ENCODE measurements around the gene MOAP1. TPM values are rescaled to one million over a fixed set of nuclear protein-coding genes. Genes with fewer than 3 reads are reported as not detected.
A peak's percentile ranks its signal among the peaks of the same experiment; 100 is the strongest.
"Not testable (repeated sequence)": the region's sequence is repeated elsewhere in the genome, so short reads cannot be mapped to it uniquely, and the experiment has no call there.

MOAP1 gene
- polyA plus RNA-seq, 3 donors from 2014 or later: 68.0 to 124 (median 90.4) TPM

- no peak overlapping the region for H3K27ac Mint-ChIP-seq
These were observed 34.2 kb downstream of the MOAP1 start for GRCh38 chr14:93150227-93151208.

GRCh38 chr14:93148979-93149378 is 35.7 kb downstream of the MOAP1 start:
- no peaks in the 10 kb centered on the region for H3K9me3 Mint-ChIP-seq
- H3K36me3 Mint-ChIP-seq: no peaks in the 10 kb centered on the region
- peaks cover 0 to 2% (median 2%) of the 10 kb centered on the region in 3 donors for H3K27me3 Mint-ChIP-seq (ENCODE audit: low read depth in 3 of 3)
- H3K27ac Mint-ChIP-seq: no peak overlapping the region
- DNase-seq: no peak
- H3K4me1 Mint-ChIP-seq: no peaks in the 10 kb centered on the region
- H3K4me3 Mint-ChIP-seq: no peak overlapping the region

More at GRCh38 chr14:93150227-93151208, 34.2 kb downstream of the MOAP1 start:
- H3K36me3 Mint-ChIP-seq: no peaks in the 10 kb centered on the region
- H3K9me3 Mint-ChIP-seq: no peaks in the 10 kb centered on the region
- DNase-seq: no peak
- no peak overlapping the region for H3K4me3 Mint-ChIP-seq
- peaks cover 0 to 2% (median 2%) of the 10 kb centered on the region in 3 donors for H3K27me3 Mint-ChIP-seq (ENCODE audit: low read depth in 3 of 3)
- no peaks in the 10 kb centered on the region for H3K4me1 Mint-ChIP-seq

DNA sequence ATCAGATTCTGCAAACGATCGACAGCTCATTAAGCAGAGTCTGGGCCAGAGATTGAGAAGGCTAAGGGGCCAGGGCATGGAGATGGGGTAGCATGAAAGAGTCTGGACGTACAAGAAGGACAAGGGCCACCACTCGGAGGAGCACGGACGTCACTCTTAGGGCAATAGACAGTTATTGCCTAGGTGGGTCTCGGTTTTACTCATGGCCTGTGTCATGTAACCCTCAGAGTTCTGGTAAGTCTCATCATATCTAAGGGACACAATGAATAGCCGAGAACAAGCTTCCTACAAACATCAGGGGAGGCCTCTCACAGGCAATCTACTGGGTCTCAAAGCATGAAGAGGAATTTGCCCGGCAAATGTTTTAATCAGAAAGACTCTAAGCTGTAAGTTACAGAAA is 38.6 kb downstream of the MOAP1 start:
- H3K27ac Mint-ChIP-seq: no peak overlapping the region

DNA sequence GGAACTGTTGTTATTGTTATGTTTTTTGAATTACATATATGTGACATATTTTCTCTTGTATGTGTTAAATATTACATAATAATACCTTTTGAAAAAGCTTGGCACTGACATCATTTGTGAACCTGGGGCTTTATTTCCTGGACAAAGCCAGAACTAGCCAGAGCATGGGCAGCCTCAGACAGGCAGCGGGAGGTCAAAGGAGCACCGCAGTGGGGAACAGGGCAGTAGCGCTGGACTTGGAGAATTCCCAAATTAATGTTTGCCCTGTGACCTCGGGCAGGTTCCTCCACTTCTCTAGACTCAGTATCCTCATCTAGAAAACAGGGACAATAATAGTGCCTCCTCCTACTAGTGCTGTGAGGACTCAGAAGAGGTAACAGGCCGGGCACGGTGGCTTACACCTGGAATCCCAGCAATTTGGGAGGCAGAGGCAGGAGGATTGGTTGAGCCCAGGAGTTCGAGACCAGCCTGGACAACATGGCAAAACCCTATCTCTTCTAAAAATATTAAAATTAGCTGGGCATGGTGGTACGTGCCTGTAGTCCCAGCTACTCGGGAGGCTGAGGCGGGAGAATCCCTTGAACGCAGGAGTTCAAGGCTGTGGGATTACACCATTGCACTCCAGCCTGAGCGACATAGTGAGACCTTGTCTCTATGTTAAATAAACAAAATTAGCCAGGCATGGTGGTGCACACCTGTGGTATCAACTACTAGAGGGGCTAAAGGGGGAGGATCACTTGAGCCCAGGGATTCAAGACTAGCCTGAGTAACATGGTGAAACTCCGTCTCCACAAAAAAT is 41.6 kb downstream of the MOAP1 start:
- Mint-ChIP-seq H3K27me3 (ENCODE audit: low read depth in 3 of 3) (peaks cover 2 to 8% (median 2%) of the 10 kb centered on the region in 3 donors), H3K4me3 (no peak overlapping the region), H3K9me3 (no peaks in the 10 kb centered on the region), H3K36me3 (no peaks in the 10 kb centered on the region), H3K4me1 (peaks cover 2 to 6% of the 10 kb centered on the region in 2 donors), H3K27ac (no peak overlapping the region)
- no peak for DNase-seq

More for the DNA sequence above, 38.6 kb downstream of the MOAP1 start:
- no peak for DNase-seq
- H3K4me3 Mint-ChIP-seq: no peak overlapping the region
- H3K4me1 Mint-ChIP-seq: no peaks in the 10 kb centered on the region
- H3K36me3 Mint-ChIP-seq: no peaks in the 10 kb centered on the region
- peaks cover 2% of the 10 kb centered on the region in 3 donors for H3K27me3 Mint-ChIP-seq (ENCODE audit: low read depth in 3 of 3)
- H3K9me3 Mint-ChIP-seq: no peaks in the 10 kb centered on the region

GRCh38 chr14:93137864-93138263 is 46.8 kb downstream of the MOAP1 start:
- H3K27ac Mint-ChIP-seq: no peak overlapping the region
- H3K27me3 Mint-ChIP-seq (ENCODE audit: low read depth in 3 of 3): peaks cover 0 to 8% (median 4%) of the 10 kb centered on the region in 3 donors
- no peaks in the 10 kb centered on the region for H3K9me3 Mint-ChIP-seq
- peaks cover 2 to 6% of the 10 kb centered on the region in 2 donors for H3K4me1 Mint-ChIP-seq
- H3K4me3 Mint-ChIP-seq: no peak overlapping the region
- H3K36me3 Mint-ChIP-seq: no peaks in the 10 kb centered on the region
- DNase-seq: no peak

DNA sequence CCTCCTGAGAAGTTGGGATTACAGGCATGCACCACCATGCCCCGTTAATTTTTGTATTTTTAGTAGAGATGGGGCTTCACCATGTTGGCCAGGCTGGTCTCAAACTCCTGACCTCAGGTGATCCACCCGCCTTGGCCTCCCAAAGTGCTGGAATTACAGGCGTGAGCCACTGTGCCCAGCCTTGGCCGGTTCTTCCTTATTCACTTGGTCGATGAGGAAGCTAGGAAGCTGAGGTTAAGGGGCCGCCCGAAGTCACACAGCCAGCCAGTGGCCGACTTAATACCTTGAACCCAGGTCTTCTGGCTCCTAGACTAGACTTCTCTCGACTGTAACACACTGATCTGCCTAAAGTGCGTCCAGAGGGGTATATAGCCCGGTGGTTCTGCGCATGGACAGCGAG is 48.2 kb downstream of the MOAP1 start:
- not testable (repeated sequence) for H3K4me3 Mint-ChIP-seq; H3K36me3 Mint-ChIP-seq; H3K27me3 Mint-ChIP-seq (ENCODE audit: low read depth in 3 of 3); H3K27ac Mint-ChIP-seq; DNase-seq; H3K4me1 Mint-ChIP-seq; H3K9me3 Mint-ChIP-seq

GRCh38 chr14:93136009-93136408 is 48.7 kb downstream of the MOAP1 start:
- Mint-ChIP-seq H3K9me3 (no peaks in the 10 kb centered on the region), H3K4me3 (no peak overlapping the region), H3K36me3 (no peaks in the 10 kb centered on the region), H3K4me1 (peaks cover 2 to 6% of the 10 kb centered on the region in 2 donors), H3K27me3 (ENCODE audit: low read depth in 3 of 3) (peaks cover 2 to 6% (median 3%) of the 10 kb centered on the region in 3 donors), H3K27ac (no peak overlapping the region)
- no peak for DNase-seq

DNA sequence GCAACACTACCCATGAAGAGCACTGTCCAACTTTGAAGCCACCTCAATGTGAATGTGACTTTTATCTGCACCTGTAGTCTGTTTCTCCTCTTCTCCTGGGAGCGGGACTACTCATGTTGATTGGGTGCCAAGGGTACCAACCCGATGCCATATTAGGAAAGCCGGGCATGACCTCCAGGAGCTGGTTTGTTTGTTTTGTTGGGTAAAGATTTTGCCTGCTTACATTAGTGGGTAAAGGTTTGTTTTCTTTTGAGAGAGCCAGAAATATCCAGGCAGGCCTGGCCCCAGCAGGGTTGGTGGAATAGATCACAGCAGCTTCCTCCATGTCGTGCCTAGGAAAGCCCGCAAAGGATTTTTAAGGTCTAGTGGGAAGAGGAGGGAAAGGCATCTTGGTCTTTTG is 49.3 kb downstream of the MOAP1 start:
- Mint-ChIP-seq H3K4me1 (peaks cover 2 to 6% of the 10 kb centered on the region in 2 donors), H3K4me3 (no peak overlapping the region), H3K9me3 (no peaks in the 10 kb centered on the region), H3K27me3 (ENCODE audit: low read depth in 3 of 3) (peaks cover 2 to 6% (median 3%) of the 10 kb centered on the region in 3 donors), H3K36me3 (no peaks in the 10 kb centered on the region), H3K27ac (no peak overlapping the region)
- DNase-seq: no peak

- Mint-ChIP-seq H3K4me1 (no peaks in the 10 kb centered on the region), H3K9me3 (no peaks in the 10 kb centered on the region), H3K27me3 (ENCODE audit: low read depth in 3 of 3) (peaks cover 0 to 3% (median 2%) of the 10 kb centered on the region in 3 donors), H3K4me3 (no peak overlapping the region), H3K27ac (no peak overlapping the region), H3K36me3 (no peaks in the 10 kb centered on the region)
- DNase-seq: no peak
These were observed 51.2 kb downstream of the MOAP1 start for GRCh38 chr14:93133464-93133863.

DNA sequence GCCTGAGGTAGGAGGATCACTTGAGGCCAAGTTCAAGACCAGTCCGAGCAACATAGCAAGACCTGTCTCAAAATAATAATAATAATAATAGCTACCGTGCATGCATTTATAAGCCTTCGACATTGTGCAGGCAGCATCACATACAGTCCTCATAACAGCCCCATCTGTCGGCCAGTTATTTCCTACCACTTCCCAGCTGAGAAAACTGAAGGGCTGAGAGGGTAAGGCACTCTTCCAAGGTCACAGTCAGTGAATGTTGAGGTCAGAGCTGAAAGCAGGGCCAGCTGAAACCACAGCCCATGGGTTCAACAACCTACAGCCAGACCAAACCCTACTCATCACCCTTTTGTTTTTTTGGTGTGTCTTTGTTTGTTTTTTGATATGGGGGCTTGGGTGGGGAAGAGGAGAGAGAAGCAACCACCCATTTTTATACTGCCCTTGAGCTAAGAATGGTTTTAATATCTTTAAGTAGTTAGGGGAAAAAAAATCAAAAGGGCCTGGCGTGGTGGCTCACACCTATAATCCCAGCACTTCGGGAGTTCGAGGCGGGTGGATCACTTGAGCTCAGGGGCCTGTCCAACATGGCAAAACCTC is 52.1 kb downstream of the MOAP1 start:
- Mint-ChIP-seq H3K27ac (no peak overlapping the region), H3K4me3 (no peak overlapping the region), H3K4me1 (no peaks in the 10 kb centered on the region), H3K36me3 (peaks cover 0 to 5% (median 0%) of the 10 kb centered on the region in 3 donors), H3K9me3 (no peaks in the 10 kb centered on the region), H3K27me3 (ENCODE audit: low read depth in 3 of 3) (peaks cover 0 to 3% (median 2%) of the 10 kb centered on the region in 3 donors)
- DNase-seq: peak; percentile 16 to 35 (median 29)

Other genes with a start within 250 kb of the MOAP1 start
- gene ITPK1, start 69.0 kb downstream of the MOAP1 start, polyA plus RNA-seq: 10 to 100 TPM; 19.5 to 53.0 (median 21.7) TPM
- 10 to 100 TPM; 29.9 to 31.8 (median 30.3) TPM for gene LYSET, start 420 bp upstream of the MOAP1 start, polyA plus RNA-seq
- gene GON7, start 22.2 kb upstream of the MOAP1 start, polyA plus RNA-seq: 10 to 100 TPM; 22.1 to 24.8 (median 22.4) TPM
- gene UBR7, start 22.4 kb upstream of the MOAP1 start, polyA plus RNA-seq: 10 to 100 TPM; 29.8 to 76.1 (median 43.4) TPM
- gene BTBD7, start 148.1 kb upstream of the MOAP1 start, polyA plus RNA-seq: 10 to 100 TPM in 2 of 3 donors, 1 to 10 TPM in 1; 6.2 to 11.6 (median 10.6) TPM
- not detected for gene COX8C, start 162.3 kb upstream of the MOAP1 start, polyA plus RNA-seq
- gene UNC79, start 246.0 kb upstream of the MOAP1 start, polyA plus RNA-seq: not detected